HCT116 (cell line): ENCODE measurements around the gene FOXP1. TPM values are rescaled to one million over a fixed set of nuclear protein-coding genes. Genes with fewer than 3 reads are reported as not detected.

Source experiments
- ATAC-seq: fragments of 200-7000 bp; cut with Tn5 transposase; 2 replicates; pipeline ENCODE4 v1.9.1; 2020; ENCODE audit warnings: mild to moderate bottlenecking, moderate library complexity
- BruUV-seq: library from RNA; stranded (reverse); fragments of 400-500 nt; replicated peaks from 2 replicates; lab custom pipeline; 2021; lab: Mats Ljungman, UMichigan
- CTCF ChIA-PET: fragments of 300-600 bp; sonication (Branson Sonifier 250); formaldehyde crosslinking; loops from one replicate; lab custom pipeline; 2021; ENCODE audit warnings: antibody characterized with exemption; lab: Charles Lee
- POLR2A ChIA-PET: fragments of 300-600, 350-600 bp; sonication (Branson Sonifier 250); formaldehyde crosslinking; loops from one replicate; lab custom pipeline; 2021; ENCODE audit warnings: antibody characterized with exemption; lab: Charles Lee
- RAD21 ChIA-PET, 2 experiments: fragments of 300-600 bp; sonication (Branson Sonifier 250); formaldehyde crosslinking; loops; one replicate each; lab custom pipeline; 2023; ENCODE audit warnings: low total read pairs in 2 of 2; ENCODE audit not compliant: uncharacterized antibody in 2 of 2, unreplicated experiment in 2 of 2, low non-redundant PET in 1 of 2; lab: Charles Lee
- DNase-seq: peaks from one replicate; pipeline ENCODE4 v3.0.0-alpha.2; 2010; ENCODE audit warnings: low read depth, low spot score
- H2AFZ ChIP-seq: fragments of 200-600 bp; shearing (Covaris generic), sonication (generic); 2 replicates; pipeline ENCODE4 v1.6.1; 2017; ENCODE audit warnings: low read depth, mixed run types, mixed read lengths, antibody characterized with exemption, low read length; ENCODE audit not compliant: poor library complexity, severe bottlenecking
- H3K27ac ChIP-seq: 2 replicates; pipeline ENCODE4 v1.5.1; 2012; ENCODE audit warnings: low read depth, low read length
- H3K27me3 ChIP-seq: fragments of 200-600 bp; sonication (generic); 2 replicates; pipeline ENCODE4 v1.6.1; 2016; ENCODE audit warnings: mixed run types, low read length, mixed read lengths; ENCODE audit not compliant: insufficient read depth
- H3K36me3 ChIP-seq, 2 experiments: fragments of 200-500 bp in 1 of 2; fragments of 200-600 bp in 1 of 2; sonication (Bioruptor generic) in 1 of 2; sonication (generic) in 1 of 2; 2 replicates each; pipeline versions ENCODE4 v1.5.1 to v1.6.1; 2014 to 2016; ENCODE audit warnings: low read length in 2 of 2, inconsistent platforms in 1 of 2, mixed read lengths in 1 of 2, mixed run types in 1 of 2; ENCODE audit not compliant: insufficient read depth in 2 of 2, control insufficient read depth in 1 of 2
- H3K4me1 ChIP-seq, 2 experiments: fragments of 200-600 bp in 1 of 2; sonication (generic) in 1 of 2; 2 replicates each; pipeline versions ENCODE4 v1.5.1 to v1.6.1; 2012 to 2017; ENCODE audit warnings: low read length in 2 of 2, inconsistent platforms in 1 of 2, mild to moderate bottlenecking in 1 of 2, mixed read lengths in 1 of 2, mixed run types in 1 of 2, moderate library complexity in 1 of 2; ENCODE audit not compliant: insufficient read depth in 2 of 2, control insufficient read depth in 1 of 2
- H3K4me2 ChIP-seq: fragments of 200-600 bp; sonication (generic); 2 replicates; pipeline ENCODE4 v1.6.1; 2017; ENCODE audit warnings: mixed run types, low read length, mixed read lengths
- H3K4me3 ChIP-seq, 2 experiments: fragments of 200-600 bp in 1 of 2; sonication (generic) in 1 of 2; replicated peaks in 1 of 2; 2 replicates each; pipeline ENCODE4 v1.5.1; 2011 to 2016; ENCODE audit warnings: low read length in 2 of 2, control low read depth in 1 of 2, low read depth in 1 of 2, mild to moderate bottlenecking in 1 of 2, mixed read lengths in 1 of 2, mixed run types in 1 of 2
- H3K79me2 ChIP-seq: fragments of 200-600 bp; sonication (generic); 2 replicates; pipeline ENCODE4 v1.6.1; 2017; ENCODE audit warnings: mild to moderate bottlenecking, mixed run types, low read length, moderate library complexity, mixed read lengths; ENCODE audit not compliant: insufficient read depth
- H3K9ac ChIP-seq: fragments of 200-600 bp; sonication (generic); 2 replicates; pipeline ENCODE4 v1.6.1; 2016; ENCODE audit warnings: low read length, mixed read lengths
- H3K9me2 ChIP-seq: fragments of 200-600 bp; sonication (generic), shearing (Covaris generic); 2 replicates; pipeline ENCODE4 v1.6.1; 2017; ENCODE audit warnings: mixed run types, mild to moderate bottlenecking, moderate library complexity; ENCODE audit not compliant: insufficient read depth
- H3K9me3 ChIP-seq, 2 experiments: fragments of 200-500 bp in 1 of 2; fragments of 200-600 bp in 1 of 2; sonication (Bioruptor generic) in 1 of 2; sonication (generic) in 1 of 2; 2 replicates each; pipeline ENCODE4 v1.6.1; 2014 to 2017; ENCODE audit warnings: low read length in 2 of 2, mixed read lengths in 2 of 2, inconsistent platforms in 1 of 2, low read depth in 1 of 2, mild to moderate bottlenecking in 1 of 2, mixed run types in 1 of 2, moderate library complexity in 1 of 2; ENCODE audit not compliant: control insufficient read depth in 1 of 2, insufficient read depth in 1 of 2
- H4K20me1 ChIP-seq: fragments of 200-600 bp; sonication (generic), shearing (Covaris generic); 2 replicates; pipeline ENCODE4 v1.6.1; 2017; ENCODE audit warnings: mixed run types, mild to moderate bottlenecking, moderate library complexity; ENCODE audit not compliant: insufficient read depth
- CBX3 ChIP-seq: IDR thresholded peaks from 2 replicates; pipeline ENCODE4 v1.6.1; 2012; ENCODE audit warnings: low read depth
- EGR1 ChIP-seq: IDR thresholded peaks from 2 replicates; pipeline ENCODE4 v1.6.1; 2012; ENCODE audit warnings: low read depth
- ELF1 ChIP-seq: IDR thresholded peaks from 2 replicates; pipeline ENCODE4 v1.6.1; 2012; ENCODE audit warnings: low read depth, borderline replicate concordance
- EZH2phosphoT487 ChIP-seq: fragments of 200-600 bp; IDR thresholded peaks from 2 replicates; pipeline ENCODE4 v1.6.1; 2018; ENCODE audit warnings: antibody characterized with exemption, borderline replicate concordance
- FOSL1 ChIP-seq: IDR thresholded peaks from 2 replicates; pipeline ENCODE4 v1.6.1; 2012; ENCODE audit warnings: low read depth
- SIN3A ChIP-seq: IDR thresholded peaks from 2 replicates; pipeline ENCODE4 v1.6.1; 2012; ENCODE audit warnings: low read depth
- SP1 ChIP-seq: IDR thresholded peaks from 2 replicates; pipeline ENCODE4 v1.6.1; 2012; ENCODE audit warnings: low read depth
- SRF ChIP-seq: IDR thresholded peaks from 2 replicates; pipeline ENCODE4 v1.6.1; 2012; ENCODE audit warnings: low read depth
- YY1 ChIP-seq: IDR thresholded peaks from 2 replicates; pipeline ENCODE4 v1.6.1; 2011; ENCODE audit warnings: low read length, low read depth, moderate library complexity, mild to moderate bottlenecking; ENCODE audit not compliant: insufficient replicate concordance; ENCODE audit errors: extremely low read depth
- ZNF274 ChIP-seq: fragments of 200-500 bp; sonication (Bioruptor generic); IDR thresholded peaks from 2 replicates; pipeline ENCODE4 v1.6.1; 2014; ENCODE audit warnings: mild to moderate bottlenecking, low read depth, low read length, inconsistent platforms
- intact Hi-C: fragments of 100-400 bp; cut with micrococcal nuclease; formaldehyde crosslinking; loops from 2 replicates; pipeline ENCODE4 v1.10.0; 2022
- total RNA-seq: library from RNA; stranded (reverse); gene quantifications from one replicate; pipeline ENCODE4 v1.2.1, GENCODE V29; 2021; ENCODE audit not compliant: unreplicated experiment
- TF ChIP-seq, protein P1 (sequence below): IDR thresholded peaks from 2 replicates; pipeline ENCODE4 v1.6.1; 2012
- TF ChIP-seq, protein P2 (sequence below), 3 experiments: fragments of 200-600 bp in 1 of 3; sonication (generic) in 1 of 3; IDR thresholded peaks in 2 of 3; conservative IDR thresholded peaks in 1 of 3; 2 replicates each; pipeline ENCODE4 v1.5.1; 2012 to 2017; ENCODE audit warnings: low read depth in 2 of 3, low read length in 2 of 3, antibody characterized with exemption in 1 of 3, borderline replicate concordance in 1 of 3, control low read depth in 1 of 3, mild to moderate bottlenecking in 1 of 3, mixed read lengths in 1 of 3, mixed run types in 1 of 3, moderate library complexity in 1 of 3; ENCODE audit not compliant: insufficient read depth in 1 of 3
- TF ChIP-seq, protein P3 (sequence below): IDR thresholded peaks from 2 replicates; pipeline ENCODE4 v1.6.1; 2012

FOXP1 gene
- total RNA-seq, 1 experiment from 2014 or later, result 11.4 TPM

DNA sequence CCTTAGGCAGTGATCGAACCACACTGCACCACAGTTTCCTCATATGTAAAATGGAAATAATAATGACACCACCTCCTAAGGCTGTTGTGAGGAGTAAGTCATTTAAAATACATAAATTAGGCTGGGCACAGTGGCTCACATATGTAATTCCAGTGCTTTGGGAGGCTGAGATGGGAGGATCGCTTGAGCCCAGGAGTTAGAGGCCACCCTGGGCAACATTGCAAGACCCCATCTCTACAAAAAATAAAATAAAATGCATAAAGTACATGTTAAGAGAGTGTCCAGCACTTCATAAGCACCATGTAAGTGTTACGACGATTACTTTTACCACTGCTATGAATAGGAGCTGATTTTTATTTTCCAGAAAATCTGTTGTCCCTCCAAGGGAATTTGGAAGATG is 440.0 kb downstream of the FOXP1 start:
- no peaks in the 10 kb centered on the region for H3K36me3 ChIP-seq
- no peaks in the 10 kb centered on the region for H3K9me3 ChIP-seq
- ATAC-seq (no peak), DNase-seq (no peak)
- H3K27me3 ChIP-seq, result no peaks in the 10 kb centered on the region
- no peak overlapping the region for H3K27ac ChIP-seq
- no peak overlapping the region for H3K4me2 ChIP-seq
- no peaks in the 10 kb centered on the region for H3K4me1 ChIP-seq
- H4K20me1 ChIP-seq, result no peaks in the 10 kb centered on the region
- ChIA-PET POLR2A (no interaction called here), RAD21 (no interaction called here), CTCF (no interaction called here)
- intact Hi-C loops, result no loop called here
- H3K9ac ChIP-seq, result no peak overlapping the region
- no TSS peak for BruUV-seq
- no peak overlapping the region for H3K4me3 ChIP-seq
- TF ChIP-seq FOSL1 (no peak), YY1 (no peak)
- H3K79me2 ChIP-seq, result no peaks in the 10 kb centered on the region
- no peaks in the 10 kb centered on the region for H3K9me2 ChIP-seq
- H2AFZ ChIP-seq, result no peak overlapping the region

DNA sequence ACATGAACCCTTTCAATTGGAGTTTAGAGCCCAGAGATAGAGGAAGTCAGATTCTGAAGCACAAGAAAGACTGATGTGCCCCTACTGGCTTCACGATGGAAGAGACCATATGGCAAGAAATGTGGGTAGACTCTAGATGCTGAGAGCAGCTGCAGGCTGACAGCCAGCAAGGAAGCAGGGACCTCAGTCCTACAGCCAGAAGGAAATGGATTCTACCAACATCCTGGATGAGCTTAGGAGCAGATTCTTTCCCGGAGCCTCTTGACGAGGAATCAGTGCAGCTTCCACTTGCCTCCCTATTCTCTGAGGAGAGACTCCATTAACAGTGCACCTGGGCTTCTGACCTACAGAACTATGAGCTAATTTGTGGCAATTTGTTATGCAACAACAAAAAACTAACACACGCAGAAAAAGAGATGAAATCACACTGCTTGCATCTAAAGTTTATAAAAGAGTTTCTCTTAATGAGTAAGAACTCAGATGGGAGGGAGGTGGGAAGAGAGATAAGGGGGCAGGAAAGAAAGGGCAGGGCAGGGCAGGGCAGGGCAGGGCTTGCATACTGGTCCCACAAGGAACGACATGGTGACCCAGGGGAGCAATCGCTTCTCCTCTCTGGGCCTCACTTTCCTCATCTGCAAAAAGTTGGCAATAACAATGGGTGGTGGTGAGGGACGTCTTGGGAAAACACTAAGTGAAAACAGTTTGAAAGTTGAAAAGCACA is 440.9 kb downstream of the FOXP1 start:
- no peak for ATAC-seq
- no peak overlapping the region for H3K27ac ChIP-seq
- POLR2A ChIA-PET, result no interaction called here

More for the DNA sequence above, 440.9 kb downstream of the FOXP1 start:
- no peak overlapping the region for H3K4me2 ChIP-seq
- H3K79me2 ChIP-seq, result no peaks in the 10 kb centered on the region
- H3K27me3 ChIP-seq, result no peaks in the 10 kb centered on the region
- no peaks in the 10 kb centered on the region for H3K36me3 ChIP-seq
- H4K20me1 ChIP-seq, result no peaks in the 10 kb centered on the region
- BruUV-seq, result no TSS peak
- TF ChIP-seq, protein P1, sequence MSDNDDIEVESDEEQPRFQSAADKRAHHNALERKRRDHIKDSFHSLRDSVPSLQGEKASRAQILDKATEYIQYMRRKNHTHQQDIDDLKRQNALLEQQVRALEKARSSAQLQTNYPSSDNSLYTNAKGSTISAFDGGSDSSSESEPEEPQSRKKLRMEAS, result no peak
- TF ChIP-seq, protein P2, sequence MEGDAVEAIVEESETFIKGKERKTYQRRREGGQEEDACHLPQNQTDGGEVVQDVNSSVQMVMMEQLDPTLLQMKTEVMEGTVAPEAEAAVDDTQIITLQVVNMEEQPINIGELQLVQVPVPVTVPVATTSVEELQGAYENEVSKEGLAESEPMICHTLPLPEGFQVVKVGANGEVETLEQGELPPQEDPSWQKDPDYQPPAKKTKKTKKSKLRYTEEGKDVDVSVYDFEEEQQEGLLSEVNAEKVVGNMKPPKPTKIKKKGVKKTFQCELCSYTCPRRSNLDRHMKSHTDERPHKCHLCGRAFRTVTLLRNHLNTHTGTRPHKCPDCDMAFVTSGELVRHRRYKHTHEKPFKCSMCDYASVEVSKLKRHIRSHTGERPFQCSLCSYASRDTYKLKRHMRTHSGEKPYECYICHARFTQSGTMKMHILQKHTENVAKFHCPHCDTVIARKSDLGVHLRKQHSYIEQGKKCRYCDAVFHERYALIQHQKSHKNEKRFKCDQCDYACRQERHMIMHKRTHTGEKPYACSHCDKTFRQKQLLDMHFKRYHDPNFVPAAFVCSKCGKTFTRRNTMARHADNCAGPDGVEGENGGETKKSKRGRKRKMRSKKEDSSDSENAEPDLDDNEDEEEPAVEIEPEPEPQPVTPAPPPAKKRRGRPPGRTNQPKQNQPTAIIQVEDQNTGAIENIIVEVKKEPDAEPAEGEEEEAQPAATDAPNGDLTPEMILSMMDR (IDR thresholded peaks at IDR 0.05 in 2 of 3, conservative IDR thresholded peaks at IDR 0.05 in 1 of 3; ENCODE audit: borderline replicate concordance in 1 of 3, insufficient read depth in 1 of 3, low read depth in 2 of 3, low read length in 2 of 3), result no peak
- no peak for TF ChIP-seq EZH2phosphoT487
- no peak for TF ChIP-seq SP1
- no peak for TF ChIP-seq EGR1
- TF ChIP-seq SRF, result no peak
- TF ChIP-seq YY1, result no peak
- TF ChIP-seq SIN3A, result no peak
- no peak for TF ChIP-seq CBX3
- no peak for TF ChIP-seq FOSL1
- no peak for TF ChIP-seq ELF1
- TF ChIP-seq, protein P3, sequence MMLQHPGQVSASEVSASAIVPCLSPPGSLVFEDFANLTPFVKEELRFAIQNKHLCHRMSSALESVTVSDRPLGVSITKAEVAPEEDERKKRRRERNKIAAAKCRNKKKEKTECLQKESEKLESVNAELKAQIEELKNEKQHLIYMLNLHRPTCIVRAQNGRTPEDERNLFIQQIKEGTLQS, result no peak
- no peak for TF ChIP-seq ZNF274
- H2AFZ ChIP-seq, result no peak overlapping the region
- ChIA-PET CTCF (no interaction called here), RAD21 (no interaction called here)
- intact Hi-C loops, result no loop called here
- H3K4me1 ChIP-seq, result no peaks in the 10 kb centered on the region
- H3K9me3 ChIP-seq, result no peaks in the 10 kb centered on the region
- no peaks in the 10 kb centered on the region for H3K9me2 ChIP-seq
- no peak overlapping the region for H3K9ac ChIP-seq
- no peak overlapping the region for H3K4me3 ChIP-seq
- DNase-seq, result no peak
